Mammary epithelial cell (primary cell): ENCODE measurements around the gene ILDR2.

ENCODE experiments used
- EZH2 ChIP-seq: IDR thresholded peaks from 2 replicates; pipeline ENCODE4 v1.6.1; 2012; ENCODE audit warnings: low read length, inconsistent platforms, borderline replicate concordance
- TF ChIP-seq, protein P1 (sequence below), 2 donors: IDR thresholded peaks in 1 of 2; conservative IDR thresholded peaks in 1 of 2; 2 replicates each; pipeline ENCODE4 v1.5.1; 2011 to 2012; ENCODE audit warnings: inconsistent platforms in 2 of 2, low read length in 2 of 2, mild to moderate bottlenecking in 2 of 2, control low read depth in 1 of 2, low read depth in 1 of 2; ENCODE audit not compliant: insufficient read depth in 1 of 2; ENCODE audit errors: extremely low read depth in 1 of 2

DNA sequence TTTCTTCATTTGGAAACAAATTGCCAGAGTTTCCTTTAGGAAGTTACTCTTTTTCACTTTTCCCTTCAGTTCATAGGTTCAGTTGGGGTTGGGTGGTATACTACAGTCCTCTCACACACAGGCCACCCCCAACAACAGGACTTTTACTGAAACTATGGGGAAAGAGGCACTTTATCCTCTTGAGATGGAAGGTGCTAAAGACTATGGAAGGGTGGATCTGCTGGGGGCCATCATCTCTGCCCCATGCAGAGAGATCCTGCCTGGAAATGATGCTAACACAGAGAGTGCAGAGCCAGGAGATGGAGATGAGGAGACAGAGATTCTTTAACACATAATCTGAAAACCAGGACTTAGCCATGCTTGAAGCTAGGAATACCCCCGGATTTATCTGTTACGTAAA, 24.3 kb downstream of the ILDR2 start:
- TF ChIP-seq, protein P1, sequence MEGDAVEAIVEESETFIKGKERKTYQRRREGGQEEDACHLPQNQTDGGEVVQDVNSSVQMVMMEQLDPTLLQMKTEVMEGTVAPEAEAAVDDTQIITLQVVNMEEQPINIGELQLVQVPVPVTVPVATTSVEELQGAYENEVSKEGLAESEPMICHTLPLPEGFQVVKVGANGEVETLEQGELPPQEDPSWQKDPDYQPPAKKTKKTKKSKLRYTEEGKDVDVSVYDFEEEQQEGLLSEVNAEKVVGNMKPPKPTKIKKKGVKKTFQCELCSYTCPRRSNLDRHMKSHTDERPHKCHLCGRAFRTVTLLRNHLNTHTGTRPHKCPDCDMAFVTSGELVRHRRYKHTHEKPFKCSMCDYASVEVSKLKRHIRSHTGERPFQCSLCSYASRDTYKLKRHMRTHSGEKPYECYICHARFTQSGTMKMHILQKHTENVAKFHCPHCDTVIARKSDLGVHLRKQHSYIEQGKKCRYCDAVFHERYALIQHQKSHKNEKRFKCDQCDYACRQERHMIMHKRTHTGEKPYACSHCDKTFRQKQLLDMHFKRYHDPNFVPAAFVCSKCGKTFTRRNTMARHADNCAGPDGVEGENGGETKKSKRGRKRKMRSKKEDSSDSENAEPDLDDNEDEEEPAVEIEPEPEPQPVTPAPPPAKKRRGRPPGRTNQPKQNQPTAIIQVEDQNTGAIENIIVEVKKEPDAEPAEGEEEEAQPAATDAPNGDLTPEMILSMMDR (conservative IDR thresholded peaks at IDR 0.05 in 1 of 2, IDR thresholded peaks at IDR 0.05 in 1 of 2; ENCODE audit: extremely low read depth in 1 of 2, insufficient read depth in 1 of 2, low read depth in 1 of 2, low read length in 2 of 2): no peak
- no peak for TF ChIP-seq EZH2
